GM12875 (cell line): ENCODE data around the gene ASTN2.

Source experiments
- H3K4me3 ChIP-seq: one replicate; pipeline ENCODE4 v1.5.1; 2011; ENCODE audit warnings: low read depth, low read length, control low read depth
- CTCF ChIP-seq: IDR thresholded peaks from 2 replicates; pipeline ENCODE4 v1.5.1; 2011; ENCODE audit warnings: low read depth, mild to moderate bottlenecking, control low read depth, inconsistent platforms, low read length, moderate library complexity, borderline replicate concordance; ENCODE audit not compliant: insufficient read depth

ASTN2 gene

GRCh38 chr9:116653348-116654058 lies 761.4 kb downstream of the ASTN2 start:
- H3K4me3 ChIP-seq, result no peak overlapping the region
- TF ChIP-seq CTCF, result no peak

DNA sequence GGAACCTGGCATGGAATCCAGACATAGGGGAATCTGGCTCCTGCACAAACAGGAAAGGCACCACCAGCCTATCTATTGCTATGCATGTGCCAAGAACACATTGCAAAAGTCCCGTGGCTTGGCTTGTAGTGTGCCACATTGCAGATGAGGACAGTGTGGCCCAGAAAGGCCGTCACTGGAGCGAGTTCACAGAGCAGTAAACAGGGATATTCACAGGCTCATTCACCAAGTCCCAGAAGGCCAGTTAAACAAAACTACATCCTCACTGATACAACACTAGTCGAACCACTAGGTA lies 767.4 kb downstream of the ASTN2 start:
- no peak for TF ChIP-seq CTCF

DNA sequence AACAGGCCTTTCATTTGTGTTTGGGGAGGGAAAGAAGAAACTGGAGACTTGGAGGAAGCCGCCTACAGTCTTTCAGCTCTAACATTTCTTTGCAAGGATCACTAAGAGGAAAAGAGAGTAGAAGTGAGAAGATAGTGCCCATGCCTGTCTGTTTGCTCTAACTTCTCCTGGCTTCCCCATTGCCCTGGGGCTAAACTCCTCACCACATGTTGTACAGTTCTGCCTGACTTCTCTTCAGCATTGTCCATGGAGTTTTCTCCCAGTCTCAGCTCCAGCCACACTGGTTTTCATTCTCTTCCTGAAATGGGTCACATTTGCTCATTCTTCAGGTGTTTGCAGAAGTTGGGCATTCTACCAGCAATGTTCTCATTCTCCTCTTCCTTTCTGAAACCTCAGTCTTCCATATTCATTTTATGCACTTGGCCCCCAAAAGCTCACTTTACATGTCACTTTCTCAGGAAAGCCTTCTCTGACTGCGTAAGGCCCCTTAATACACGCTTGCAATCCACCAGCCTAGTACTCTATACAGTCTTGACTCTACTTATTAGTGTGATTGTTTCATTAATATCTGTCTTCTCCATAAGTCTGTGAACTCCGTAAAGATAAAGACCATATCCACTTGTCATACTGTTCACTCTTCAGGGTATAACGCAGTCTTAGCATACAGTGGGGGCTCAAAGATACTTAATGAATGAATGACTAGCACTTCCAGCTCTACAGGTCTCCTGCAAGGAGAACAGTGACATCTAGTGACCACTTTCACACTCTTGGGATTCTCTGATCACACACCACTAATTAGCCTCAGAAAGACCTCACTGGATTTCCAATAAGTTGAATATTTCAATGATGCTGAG lies 768.0 kb downstream of the ASTN2 start:
- peak; percentile 50 for TF ChIP-seq CTCF
- H3K4me3 ChIP-seq, result no peak overlapping the region

More for the DNA sequence above, 767.4 kb downstream of the ASTN2 start:
- no peak overlapping the region for H3K4me3 ChIP-seq

DNA sequence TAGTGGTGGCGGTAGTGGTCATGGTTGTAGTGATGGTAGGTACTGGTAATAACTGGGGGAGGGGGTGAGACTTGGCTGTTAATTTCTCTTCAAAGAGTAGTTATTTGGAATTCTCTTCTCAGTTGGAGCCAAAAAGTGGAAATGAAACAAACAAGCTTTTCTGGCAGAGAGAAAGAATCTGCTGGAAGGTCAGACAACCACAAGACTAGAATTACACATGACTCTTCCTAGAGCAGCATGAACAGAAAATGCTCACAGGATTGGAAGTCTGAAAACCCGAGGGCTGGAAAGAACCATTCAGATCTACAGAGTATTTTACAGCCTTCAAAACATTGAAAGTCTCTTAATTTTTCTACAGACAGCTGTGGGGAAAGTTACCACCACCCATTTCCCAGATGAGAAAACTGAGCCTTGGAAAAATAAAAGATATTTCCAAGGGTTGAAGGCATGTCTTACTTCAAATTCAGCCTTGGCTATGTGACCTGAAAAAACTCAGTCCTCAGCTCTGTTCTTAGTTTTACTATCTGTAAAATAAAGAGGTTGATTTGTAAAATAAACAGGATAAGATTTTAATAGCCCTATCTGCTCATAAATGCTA lies 770.7 kb downstream of the ASTN2 start:
- TF ChIP-seq CTCF, result no peak
- no peak overlapping the region for H3K4me3 ChIP-seq

GRCh38 chr9:116643691-116644090 lies 771.2 kb downstream of the ASTN2 start:
- H3K4me3 ChIP-seq, result no peak overlapping the region
- TF ChIP-seq CTCF, result no peak

DNA sequence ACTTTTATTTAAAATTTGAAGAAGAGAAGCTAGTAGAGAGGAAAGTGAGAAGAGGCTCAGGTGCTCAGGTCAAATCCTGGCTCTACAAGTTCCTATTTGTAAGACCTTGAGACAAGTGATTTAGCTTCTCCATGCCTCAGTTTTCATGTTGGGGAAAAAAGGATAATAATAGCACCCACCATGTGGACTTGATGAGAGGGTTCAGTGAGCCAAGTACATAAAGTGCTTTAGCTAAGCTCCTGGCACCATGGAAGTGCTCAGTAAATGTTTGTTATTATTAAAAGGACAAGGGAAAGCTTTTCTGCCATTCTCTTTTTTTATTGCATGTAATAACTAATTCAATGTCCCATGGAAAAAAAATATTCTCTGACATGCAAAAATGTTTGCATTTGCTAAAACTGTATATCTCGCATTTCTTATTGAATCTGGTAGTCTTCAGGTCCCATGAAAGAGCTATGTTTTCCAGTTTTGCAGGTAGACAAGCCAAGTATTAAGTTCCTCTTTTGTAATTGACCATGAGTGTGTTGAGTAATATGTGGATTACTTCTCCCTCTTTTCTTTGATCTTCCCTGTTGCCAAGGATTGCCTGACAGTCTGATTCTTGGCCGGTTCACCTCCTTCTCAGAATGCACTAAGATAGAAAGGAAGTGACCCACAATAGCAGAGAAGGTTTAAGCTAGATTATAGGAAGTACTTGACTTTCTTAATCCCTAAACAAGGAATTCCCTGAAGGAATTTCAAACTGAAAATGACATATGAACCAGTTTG lies 773.4 kb downstream of the ASTN2 start:
- no peak for TF ChIP-seq CTCF
- H3K4me3 ChIP-seq, result no peak overlapping the region
